ENCODE measurements around the gene MPPED1. TPM values are rescaled to one million over a fixed set of nuclear protein-coding genes. Genes with fewer than 3 reads are reported as not detected.

MPPED1 gene
- total RNA-seq, 4 donors from 2014 or later, result not detected

GRCh38 chr22:43500792-43501785 lies 89.3 kb downstream of the MPPED1 start:
- no peak for TF ChIP-seq CTCF (IDR thresholded peaks at IDR 0.05)
- TF ChIP-seq POLR2A (IDR thresholded peaks at IDR 0.05), result no peak
- H3K36me3 ChIP-seq, result no peaks in the 10 kb centered on the region
- H3K27me3 ChIP-seq, result peaks cover 0 to 11% (median 0%) of the 10 kb centered on the region in 4 donors
- 66 to 73% methylated on average over 18 to 19 of the region's 22 CpGs for WGBS, 2 donors
- H3K9me3 ChIP-seq, result no peaks in the 10 kb centered on the region
- DNase-seq, result no peak
- no peak overlapping the region for H3K27ac ChIP-seq
- no peak overlapping the region for H3K4me3 ChIP-seq
- H3K4me1 ChIP-seq, result no peaks in the 10 kb centered on the region
- intact Hi-C loops (cut with DNase I), result no loop called here

DNA sequence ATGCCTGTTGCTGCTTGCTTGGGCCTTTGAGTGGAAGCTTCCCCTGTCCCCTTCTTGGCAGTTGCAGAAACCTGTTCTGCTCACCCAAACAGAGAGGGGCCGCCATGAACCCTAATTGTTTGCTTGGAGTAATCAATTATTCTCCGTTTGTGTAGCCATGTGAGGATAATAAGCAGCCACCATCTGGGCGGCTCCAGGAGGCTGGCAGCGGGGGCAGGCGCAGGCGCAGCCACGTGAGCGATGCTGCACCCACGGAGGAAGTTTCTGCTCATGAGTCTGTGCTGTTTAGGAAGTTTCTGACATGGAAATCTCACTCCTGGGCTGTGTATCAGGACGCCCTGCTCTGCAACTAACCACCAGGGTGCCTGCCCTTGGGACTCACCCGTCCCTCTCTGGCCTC lies 90.1 kb downstream of the MPPED1 start:
- no peak for TF ChIP-seq POLR2A (IDR thresholded peaks at IDR 0.05)
- no peak for TF ChIP-seq CTCF (IDR thresholded peaks at IDR 0.05)
- Histone ChIP-seq H3K9me3 (no peaks in the 10 kb centered on the region), H3K27ac (no peak overlapping the region), H3K27me3 (peaks cover 0 to 11% (median 0%) of the 10 kb centered on the region in 4 donors), H3K4me1 (no peaks in the 10 kb centered on the region), H3K36me3 (no peaks in the 10 kb centered on the region), H3K4me3 (no peak overlapping the region)
- intact Hi-C loops (cut with DNase I), result no loop called here
- 17 to 45% methylated on average over 8 to 9 of the region's 11 CpGs for WGBS, 2 donors
- DNase-seq, result no peak

DNA sequence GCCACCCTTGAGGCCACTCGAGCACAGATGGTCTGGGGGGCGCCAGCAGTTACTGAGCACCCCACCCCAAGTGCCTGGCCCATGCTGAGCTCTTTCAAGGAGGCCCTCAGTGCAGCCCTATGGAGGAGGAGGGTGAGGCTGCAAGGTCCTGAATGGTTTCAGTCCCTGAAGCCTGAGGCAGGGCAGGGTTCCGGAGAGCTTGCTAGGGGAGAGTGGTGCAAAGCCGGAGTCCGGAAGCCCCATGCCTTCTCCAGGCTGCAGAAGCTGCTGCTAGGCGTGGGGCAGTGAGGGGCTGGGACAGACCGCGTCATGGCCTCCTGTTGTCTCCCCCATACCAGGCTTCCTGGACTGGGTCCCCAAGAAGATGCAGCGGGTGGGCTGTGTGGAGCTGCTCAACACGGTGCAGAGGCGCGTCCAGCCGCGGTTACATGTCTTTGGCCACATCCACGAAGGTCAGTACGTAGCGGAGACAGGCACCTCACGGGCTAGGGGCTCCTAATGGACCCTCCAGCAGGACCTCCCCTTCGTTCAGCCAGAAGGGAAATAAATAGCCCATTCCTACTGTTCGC lies 90.6 kb downstream of the MPPED1 start:
- Histone ChIP-seq H3K27me3 (peaks cover 0 to 11% (median 0%) of the 10 kb centered on the region in 4 donors), H3K36me3 (no peaks in the 10 kb centered on the region), H3K4me3 (no peak overlapping the region), H3K27ac (no peak overlapping the region), H3K4me1 (no peaks in the 10 kb centered on the region), H3K9me3 (no peaks in the 10 kb centered on the region)
- no peak for DNase-seq
- TF ChIP-seq CTCF (IDR thresholded peaks at IDR 0.05) (no peak), POLR2A (IDR thresholded peaks at IDR 0.05) (no peak)
- intact Hi-C loops (cut with DNase I), result no loop called here
- 84 to 90% methylated on average over 12 to 13 of the region's 20 CpGs for WGBS, 2 donors

- no peaks in the 10 kb centered on the region for H3K36me3 ChIP-seq
- WGBS, 2 donors, result 93% methylated on average over 3 of the region's 3 CpGs
- no peak overlapping the region for H3K27ac ChIP-seq
- intact Hi-C loops (cut with DNase I), result no loop called here
- H3K27me3 ChIP-seq, result peaks cover 0 to 8% (median 0%) of the 10 kb centered on the region in 4 donors
- DNase-seq, result no peak
- no peaks in the 10 kb centered on the region for H3K9me3 ChIP-seq
- H3K4me3 ChIP-seq, result no peak overlapping the region
- no peaks in the 10 kb centered on the region for H3K4me1 ChIP-seq
- no peak for TF ChIP-seq POLR2A (IDR thresholded peaks at IDR 0.05)
- no peak for TF ChIP-seq CTCF (IDR thresholded peaks at IDR 0.05)
Observed at GRCh38 chr22:43504068-43504467, 92.3 kb downstream of the MPPED1 start.

DNA sequence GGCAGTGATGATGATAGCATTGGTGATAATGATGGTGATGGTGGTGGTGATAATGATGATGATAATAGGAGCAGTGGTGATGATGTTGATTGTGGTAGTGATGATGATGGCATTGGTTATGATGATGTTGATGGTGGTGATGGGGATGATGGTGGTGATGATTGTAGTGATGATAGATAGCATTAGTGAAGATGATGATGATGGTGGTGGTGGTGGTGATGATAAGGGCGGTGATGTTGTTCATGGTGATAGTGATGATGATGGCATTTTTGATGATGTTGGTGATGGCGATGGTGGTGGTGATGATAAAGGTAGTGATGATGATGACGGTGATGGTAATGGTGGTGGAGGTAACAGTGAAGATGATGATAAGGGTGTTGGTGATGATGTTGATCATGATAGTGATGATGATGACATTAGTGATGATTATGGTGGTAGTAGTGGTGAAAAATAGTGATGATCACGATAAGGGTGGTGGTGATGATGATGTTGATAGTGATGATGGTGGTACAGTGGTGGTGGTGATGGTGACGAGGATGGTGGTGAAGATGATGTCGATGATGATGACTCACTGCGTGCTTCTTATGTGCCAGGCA lies 93.0 kb downstream of the MPPED1 start:
- Histone ChIP-seq H3K27me3 (peaks cover 0 to 8% (median 0%) of the 10 kb centered on the region in 4 donors), H3K36me3 (no peaks in the 10 kb centered on the region), H3K27ac (no peak overlapping the region), H3K4me3 (no peak overlapping the region), H3K4me1 (no peaks in the 10 kb centered on the region), H3K9me3 (no peaks in the 10 kb centered on the region)
- no peak for DNase-seq
- WGBS, 2 donors, result 91 to 92% methylated on average over 7 of the region's 7 CpGs
- TF ChIP-seq POLR2A (IDR thresholded peaks at IDR 0.05) (no peak), CTCF (IDR thresholded peaks at IDR 0.05) (no peak)
- intact Hi-C loops (cut with DNase I), result no loop called here

Measured in esophagus squamous epithelium (tissue), 5 donors.